ENCODE results near the gene MESP2.

- no peak for TF ChIP-seq POLR2AphosphoS5 (IDR thresholded peaks at IDR 0.05; ENCODE audit: low read depth, low read length)
- TF ChIP-seq POLR2A (IDR thresholded peaks at IDR 0.05; ENCODE audit: low read depth, low read length) = no peak
Observed at GRCh38 chr15:89809787-89810148, 33.6 kb downstream of the MESP2 start.
